HG03045 (cell line): ENCODE measurements around the gene BATF2.
"Not testable (repeated sequence)": the region's sequence is repeated elsewhere in the genome, so short reads cannot be mapped to it uniquely, and the experiment has no call there.

Source experiments
- ATAC-seq: cut with Tn5 transposase; IDR thresholded peaks from one replicate; pipeline ENCODE4 v1.9.1; 2021; ENCODE audit warnings: mild to moderate bottlenecking, moderate library complexity; ENCODE audit not compliant: unreplicated experiment

The BATF2 gene, protein sequence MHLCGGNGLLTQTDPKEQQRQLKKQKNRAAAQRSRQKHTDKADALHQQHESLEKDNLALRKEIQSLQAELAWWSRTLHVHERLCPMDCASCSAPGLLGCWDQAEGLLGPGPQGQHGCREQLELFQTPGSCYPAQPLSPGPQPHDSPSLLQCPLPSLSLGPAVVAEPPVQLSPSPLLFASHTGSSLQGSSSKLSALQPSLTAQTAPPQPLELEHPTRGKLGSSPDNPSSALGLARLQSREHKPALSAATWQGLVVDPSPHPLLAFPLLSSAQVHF

DNA sequence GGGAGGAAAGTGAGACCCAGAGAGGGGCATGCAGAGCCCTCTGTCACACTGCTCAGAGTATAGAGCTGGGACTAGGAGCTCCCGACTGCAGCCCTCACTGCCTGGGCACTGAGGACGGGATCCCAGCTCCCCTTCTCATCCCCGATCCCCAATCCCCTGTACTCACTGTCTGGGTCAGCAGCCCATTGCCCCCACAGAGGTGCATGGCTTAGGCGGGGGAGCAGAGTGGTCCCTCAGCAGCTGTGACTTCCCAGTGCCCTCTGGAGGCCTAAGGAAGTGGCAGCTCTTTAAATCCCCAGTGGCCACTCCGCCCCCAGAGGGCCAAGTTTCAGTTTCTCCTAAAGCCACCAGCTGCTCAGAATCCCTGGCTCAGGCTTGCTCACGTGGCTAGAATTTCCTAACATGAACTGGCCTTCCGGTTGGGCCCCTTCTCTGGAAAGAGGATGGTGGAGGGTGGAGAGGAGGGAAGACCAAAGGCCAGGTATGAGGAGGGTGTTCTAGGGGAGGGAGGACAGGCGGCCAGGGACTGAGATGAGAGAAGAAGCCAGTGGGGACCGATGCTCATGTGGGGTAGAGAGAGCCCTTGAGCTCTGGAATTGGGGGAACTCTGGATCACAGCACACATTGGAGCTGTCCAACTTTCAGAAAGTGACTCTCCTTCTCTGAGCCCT, at the start of gene BATF2:
BATF2 (minus strand) TSS at position 262 of the 671 bp plus-strand sequence; CDS start at position 205, 57 bp downstream.
- ATAC-seq = no peak

GRCh38 chr11:65045728-65046127, 49.0 kb upstream of the BATF2 start:
- ATAC-seq = no peak

DNA sequence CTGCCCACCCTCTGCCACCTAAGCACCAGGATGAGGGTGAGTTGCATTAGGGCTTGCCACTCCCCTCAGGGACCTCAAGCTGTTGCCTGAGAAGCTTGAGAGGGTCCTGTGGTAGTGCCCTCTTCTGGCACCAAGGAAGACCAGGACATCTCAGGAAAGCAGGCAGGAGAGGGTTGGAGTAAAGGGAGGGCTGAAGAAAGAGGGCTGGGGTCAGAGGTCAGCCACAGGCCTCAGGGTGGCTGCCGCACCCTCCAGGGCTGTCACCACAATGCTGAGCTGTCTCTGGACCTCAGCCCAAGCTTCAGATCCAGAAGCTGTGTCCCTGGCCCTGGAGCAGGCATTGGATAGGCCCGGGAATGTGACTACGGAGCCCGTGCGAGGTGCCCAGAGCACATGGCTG, 48.3 kb upstream of the BATF2 start:
- ATAC-seq = no peak

DNA sequence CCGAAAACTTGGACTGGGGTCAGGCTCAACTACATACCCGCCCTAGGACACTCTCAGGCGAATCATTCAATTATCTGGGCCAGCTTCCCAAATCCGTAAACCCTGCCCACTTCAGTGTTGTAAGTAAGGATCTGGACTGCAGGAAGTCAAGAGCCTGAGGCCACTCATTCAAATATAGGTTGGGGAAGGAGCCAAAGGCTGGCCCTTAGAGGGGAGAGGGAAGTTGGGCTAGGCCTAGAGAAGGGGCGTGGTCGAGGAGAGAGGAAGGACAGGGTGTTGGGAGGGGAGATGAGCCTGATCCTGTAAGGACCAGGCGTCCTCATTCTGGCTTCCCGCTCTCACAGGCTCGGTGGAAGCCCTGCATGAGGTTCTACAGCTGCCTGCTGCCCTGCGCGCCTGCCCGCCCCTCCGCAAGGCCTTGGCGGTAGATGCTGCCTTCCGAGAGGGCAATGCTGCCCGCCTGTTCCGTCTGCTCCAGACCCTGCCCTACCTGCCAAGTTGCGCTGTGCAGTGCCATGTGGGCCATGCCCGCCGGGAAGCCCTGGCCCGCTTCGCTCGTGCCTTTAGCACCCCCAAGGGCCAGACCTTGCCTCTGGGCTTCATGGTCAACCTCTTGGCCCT, 47.2 kb upstream of the BATF2 start:
- no peak for ATAC-seq

GRCh38 chr11:65042891-65043290, 46.1 kb upstream of the BATF2 start:
- no peak for ATAC-seq

DNA sequence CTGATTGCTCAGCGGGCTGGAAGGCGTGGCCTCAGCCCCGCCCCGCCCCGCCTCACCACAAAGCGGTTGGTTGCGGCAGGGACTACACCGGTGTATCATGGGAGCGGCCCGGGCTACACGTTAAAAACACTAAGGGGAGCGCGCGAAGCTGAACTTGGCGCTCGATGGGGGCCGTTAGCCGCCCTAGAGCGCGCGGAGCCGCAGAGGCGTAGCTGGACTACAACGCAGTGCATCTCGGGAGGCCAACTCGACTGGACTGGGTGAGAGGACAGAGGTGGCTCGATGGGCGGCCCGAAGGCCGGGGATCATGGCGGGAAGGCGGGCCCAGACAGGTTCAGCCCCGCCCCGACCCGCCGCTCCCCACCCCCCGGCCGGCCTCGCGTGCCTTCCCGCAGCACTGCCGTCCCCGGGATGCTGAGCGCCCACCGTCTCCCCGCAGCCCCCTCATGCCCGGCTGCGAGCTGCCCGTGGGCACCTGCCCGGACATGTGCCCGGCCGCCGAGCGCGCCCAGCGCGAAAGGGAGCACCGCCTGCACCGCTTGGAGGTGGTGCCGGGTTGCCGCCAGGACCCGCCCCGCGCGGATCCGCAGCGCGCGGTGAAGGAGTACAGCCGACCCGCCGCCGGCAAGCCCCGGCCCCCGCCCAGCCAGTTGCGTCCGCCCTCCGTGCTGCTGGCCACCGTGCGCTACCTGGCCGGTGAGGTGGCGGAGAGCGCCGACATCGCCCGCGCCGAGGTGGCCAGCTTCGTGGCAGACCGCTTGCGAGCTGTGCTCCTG, 44.3 kb upstream of the BATF2 start, which contains the start of gene SAC3D1:
SAC3D1 (plus strand) TSS at position 364 of the 776 bp plus-strand sequence; CDS start at position 447, 83 bp downstream.
- ATAC-seq = peak; percentile 82

GRCh38 chr11:65040520-65040846, 43.7 kb upstream of the BATF2 start:
- ATAC-seq = no peak

DNA sequence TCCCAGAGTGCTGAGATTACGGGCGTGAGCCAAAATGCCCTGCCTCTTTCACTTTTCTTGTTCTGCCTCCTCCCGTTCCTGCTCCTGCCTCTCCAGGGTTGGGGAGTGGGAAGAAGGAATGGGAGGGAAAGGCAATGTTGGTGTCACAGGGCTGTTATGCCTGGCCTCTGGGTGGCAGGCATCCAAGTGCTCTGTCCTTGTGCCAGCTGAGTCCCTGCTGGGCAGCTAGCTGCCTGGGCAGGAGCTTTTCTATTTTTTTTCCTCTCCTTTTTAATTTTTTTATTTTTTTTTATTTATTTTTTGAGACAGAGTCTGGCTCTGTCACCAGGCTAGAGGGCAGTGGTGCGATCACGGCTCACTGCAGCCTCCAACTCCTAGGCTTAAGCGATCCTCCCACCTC, 40.2 kb upstream of the BATF2 start:
- no peak for ATAC-seq

- ATAC-seq = no peak
These were observed 38.8 kb upstream of the BATF2 start for GRCh38 chr11:65035579-65035978.

- ATAC-seq = no peak
These were observed 37.7 kb upstream of the BATF2 start for GRCh38 chr11:65034423-65034822.

- ATAC-seq = no peak
These were observed 35.4 kb upstream of the BATF2 start for GRCh38 chr11:65032216-65032615.

DNA sequence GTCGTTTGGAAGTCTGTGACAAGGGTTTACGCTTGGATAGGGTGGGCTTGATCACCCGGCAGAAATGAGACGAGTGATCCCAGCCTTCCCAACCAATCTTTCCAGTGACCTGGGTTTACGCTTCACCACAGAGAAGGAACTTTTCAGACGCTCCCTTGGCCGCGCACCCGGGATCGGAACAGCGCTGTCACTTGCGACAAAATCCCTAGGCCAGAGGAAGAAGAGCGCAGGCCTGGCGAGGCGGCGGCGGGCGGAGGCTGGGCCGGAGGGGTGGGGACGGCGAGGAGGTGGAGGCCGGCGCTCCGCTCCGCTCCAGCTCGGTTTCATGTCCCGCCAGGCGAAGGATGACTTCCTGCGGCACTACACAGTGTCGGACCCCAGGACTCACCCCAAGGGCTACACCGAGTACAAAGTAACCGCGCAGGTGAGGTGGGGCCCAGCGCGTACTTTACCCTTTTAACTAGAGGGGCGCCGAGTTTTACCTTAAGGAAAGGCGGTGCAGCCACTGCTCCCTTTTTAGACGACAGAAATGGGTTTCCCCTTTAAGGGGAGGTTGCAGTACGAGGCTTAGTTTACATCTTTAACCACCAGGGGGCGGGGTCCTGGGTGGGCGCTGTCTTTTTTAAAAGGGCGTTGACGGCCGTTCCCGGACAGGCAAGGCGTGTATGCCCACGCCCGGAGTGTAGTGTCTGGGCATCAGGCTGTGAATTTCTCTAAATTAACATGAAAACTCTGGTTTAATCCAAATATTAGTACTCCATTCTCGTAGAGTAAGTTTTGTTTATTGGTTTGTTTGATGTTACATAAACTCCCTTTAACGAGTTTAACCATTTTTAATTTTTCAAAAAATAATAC, 30.7 kb upstream of the BATF2 start, which contains the start of gene SNX15:
SNX15 (plus strand) TSS at position 227 of the 855 bp plus-strand sequence; CDS start at position 326, 99 bp downstream.
- ATAC-seq = peak; percentile 82

- no peak for ATAC-seq
These were observed 30.0 kb upstream of the BATF2 start for GRCh38 chr11:65026810-65027209.

DNA sequence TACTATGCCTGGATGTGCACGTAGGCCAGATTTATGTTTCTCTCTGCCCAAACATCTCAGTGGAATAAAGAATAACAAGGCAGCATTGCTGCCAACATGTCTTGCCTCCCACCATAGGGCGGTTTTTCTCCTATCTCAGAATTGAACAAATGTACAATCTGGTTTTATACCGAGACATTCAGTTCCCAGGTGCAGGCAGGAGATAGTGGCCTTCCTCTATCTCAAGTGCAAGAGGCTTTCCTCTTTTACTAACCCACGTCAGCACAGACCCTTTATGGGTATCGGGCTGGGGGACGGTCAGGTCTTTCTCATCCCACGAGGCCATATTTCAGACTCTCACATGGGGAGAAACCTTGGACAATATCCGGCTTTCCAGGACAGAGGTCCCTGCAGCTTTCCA, 26.7 kb upstream of the BATF2 start:
- not testable (repeated sequence) for ATAC-seq

- no peak for ATAC-seq
These were observed 24.7 kb upstream of the BATF2 start for GRCh38 chr11:65021509-65021908.

- ATAC-seq = no peak
These were observed 24.2 kb upstream of the BATF2 start for GRCh38 chr11:65021003-65021402.

GRCh38 chr11:65019824-65020223, 23.1 kb upstream of the BATF2 start:
- ATAC-seq = no peak

DNA sequence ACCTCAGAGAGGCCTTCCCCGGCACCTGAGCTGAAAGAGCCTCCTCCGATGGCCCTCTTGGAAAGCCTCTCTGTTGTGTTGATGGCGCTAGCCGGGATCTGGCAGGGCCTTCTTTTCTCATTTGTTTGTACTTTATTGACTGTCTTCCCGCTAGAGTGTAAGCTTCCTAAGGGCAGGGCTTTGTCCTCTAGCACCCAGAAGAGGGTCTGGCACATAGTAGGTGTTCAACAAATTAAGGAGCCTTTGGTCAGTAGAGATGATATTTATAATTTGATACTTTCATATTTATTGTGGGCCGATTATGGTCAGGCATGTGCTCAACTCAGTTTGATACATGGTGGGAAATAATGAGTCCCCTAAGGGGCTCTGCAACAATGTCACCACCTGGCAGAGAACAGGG, 21.2 kb upstream of the BATF2 start:
- ATAC-seq = no peak

GRCh38 chr11:65016705-65017104, 19.9 kb upstream of the BATF2 start:
- ATAC-seq = no peak

GRCh38 chr11:65014726-65015227, 18.0 kb upstream of the BATF2 start:
- no peak for ATAC-seq
